ENCODE measurements around the gene SARDH.

The SARDH gene

DNA sequence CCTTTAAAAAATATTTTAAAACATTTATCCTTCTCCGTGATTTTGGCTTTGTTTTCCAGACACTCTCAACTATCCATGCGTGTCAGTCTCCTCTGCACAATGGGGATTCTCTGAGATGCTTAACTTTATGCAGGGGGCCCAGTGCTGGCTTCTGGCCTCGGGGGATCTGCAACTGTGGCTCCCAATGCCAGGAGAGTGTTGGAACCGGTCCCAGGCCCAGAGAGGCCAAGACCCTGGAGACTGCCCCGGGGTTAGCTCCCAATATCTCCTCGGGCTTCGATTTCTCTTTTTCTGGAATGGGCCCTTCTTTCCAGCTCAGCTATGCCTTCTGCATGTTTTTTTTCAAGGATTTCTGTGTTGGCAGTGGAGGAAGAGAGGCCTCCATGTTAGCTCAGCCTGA, 20.1 kb upstream of the SARDH start:
- Histone ChIP-seq H3K27ac (ENCODE audit: extremely low read depth, low read depth, low read length) (no peak overlapping the region), H3K9me3 (ENCODE audit: control insufficient read depth, insufficient read depth, low read depth, low read length) (no peaks in the 10 kb centered on the region), H3K4me3 (ENCODE audit: low read depth, low read length) (no peak overlapping the region), H3K4me1 (ENCODE audit: control insufficient read depth, insufficient read depth, low read length) (no peaks in the 10 kb centered on the region), H3K36me3 (ENCODE audit: control insufficient read depth in 2 of 2, insufficient read depth in 1 of 2, low read length in 2 of 2) (no peaks in the 10 kb centered on the region)
- POLR2A ChIA-PET, result no interaction called here
- TF ChIP-seq ZNF24 (tag by site-specific recombination; IDR thresholded peaks at IDR 0.05) (no peak), HOXA7 (CRISPR knock-in tag; IDR thresholded peaks at IDR 0.05; ENCODE audit: borderline replicate concordance) (no peak), ZFHX2 (tag by site-specific recombination; conservative IDR thresholded peaks at IDR 0.05) (no peak), IKZF3 (tag by site-specific recombination; IDR thresholded peaks at IDR 0.05) (no peak), ZNF571 (tag by site-specific recombination; IDR thresholded peaks at IDR 0.05) (no peak), ZNF548 (tag by site-specific recombination; IDR thresholded peaks at IDR 0.05) (no peak), WT1 (tag by site-specific recombination; IDR thresholded peaks at IDR 0.05) (no peak), ZEB2 (tag by site-specific recombination; IDR thresholded peaks at IDR 0.05) (no peak)
- TF ChIP-seq, protein P1, sequence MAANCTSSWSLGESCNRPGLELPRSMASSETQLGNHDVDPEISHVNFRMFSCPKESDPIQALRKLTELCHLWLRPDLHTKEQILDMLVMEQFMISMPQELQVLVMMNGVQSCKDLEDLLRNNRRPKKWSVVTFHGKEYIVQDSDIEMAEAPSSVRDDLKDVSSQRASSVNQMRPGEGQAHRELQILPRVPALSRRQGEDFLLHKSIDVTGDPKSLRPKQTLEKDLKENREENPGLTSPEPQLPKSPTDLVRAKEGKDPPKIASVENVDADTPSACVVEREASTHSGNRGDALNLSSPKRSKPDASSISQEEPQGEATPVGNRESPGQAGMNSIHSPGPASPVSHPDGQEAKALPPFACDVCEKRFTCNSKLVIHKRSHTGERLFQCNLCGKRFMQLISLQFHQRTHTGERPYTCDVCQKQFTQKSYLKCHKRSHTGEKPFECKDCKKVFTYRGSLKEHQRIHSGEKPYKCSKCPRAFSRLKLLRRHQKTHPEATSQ (tag by site-specific recombination; IDR thresholded peaks at IDR 0.05), result no peak
- TF ChIP-seq, protein P2, sequence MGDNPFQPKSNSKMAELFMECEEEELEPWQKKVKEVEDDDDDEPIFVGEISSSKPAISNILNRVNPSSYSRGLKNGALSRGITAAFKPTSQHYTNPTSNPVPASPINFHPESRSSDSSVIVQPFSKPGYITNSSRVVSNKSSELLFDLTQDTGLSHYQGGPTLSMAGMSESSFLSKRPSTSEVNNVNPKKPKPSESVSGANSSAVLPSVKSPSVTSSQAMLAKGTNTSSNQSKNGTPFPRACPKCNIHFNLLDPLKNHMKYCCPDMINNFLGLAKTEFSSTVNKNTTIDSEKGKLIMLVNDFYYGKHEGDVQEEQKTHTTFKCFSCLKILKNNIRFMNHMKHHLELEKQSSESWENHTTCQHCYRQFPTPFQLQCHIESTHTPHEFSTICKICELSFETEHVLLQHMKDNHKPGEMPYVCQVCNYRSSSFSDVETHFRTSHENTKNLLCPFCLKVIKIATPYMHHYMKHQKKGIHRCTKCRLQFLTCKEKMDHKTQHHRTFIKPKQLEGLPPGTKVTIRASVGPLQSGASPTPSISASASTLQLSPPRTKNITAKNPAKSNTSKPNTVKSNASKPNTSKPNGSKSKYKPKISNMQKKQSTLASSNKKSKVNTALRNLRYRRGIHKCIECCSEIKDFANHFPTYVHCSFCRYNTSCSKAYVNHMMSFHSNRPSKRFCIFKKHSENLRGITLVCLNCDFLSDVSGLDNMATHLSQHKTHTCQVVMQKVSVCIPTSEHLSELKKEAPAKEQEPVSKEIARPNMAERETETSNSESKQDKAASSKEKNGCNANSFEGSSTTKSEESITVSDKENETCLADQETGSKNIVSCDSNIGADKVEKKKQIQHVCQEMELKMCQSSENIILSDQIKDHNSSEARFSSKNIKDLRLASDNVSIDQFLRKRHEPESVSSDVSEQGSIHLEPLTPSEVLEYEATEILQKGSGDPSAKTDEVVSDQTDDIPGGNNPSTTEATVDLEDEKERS (tag by site-specific recombination; IDR thresholded peaks at IDR 0.05), result no peak
- CTCF ChIA-PET, result interaction anchor here (1.1 to 3.6 kb wide), 3 partner anchors 12 to 24 kb away, joined by 3 to 13 read pairs (median 6); no protein-coding TSS in a partner anchor

DNA sequence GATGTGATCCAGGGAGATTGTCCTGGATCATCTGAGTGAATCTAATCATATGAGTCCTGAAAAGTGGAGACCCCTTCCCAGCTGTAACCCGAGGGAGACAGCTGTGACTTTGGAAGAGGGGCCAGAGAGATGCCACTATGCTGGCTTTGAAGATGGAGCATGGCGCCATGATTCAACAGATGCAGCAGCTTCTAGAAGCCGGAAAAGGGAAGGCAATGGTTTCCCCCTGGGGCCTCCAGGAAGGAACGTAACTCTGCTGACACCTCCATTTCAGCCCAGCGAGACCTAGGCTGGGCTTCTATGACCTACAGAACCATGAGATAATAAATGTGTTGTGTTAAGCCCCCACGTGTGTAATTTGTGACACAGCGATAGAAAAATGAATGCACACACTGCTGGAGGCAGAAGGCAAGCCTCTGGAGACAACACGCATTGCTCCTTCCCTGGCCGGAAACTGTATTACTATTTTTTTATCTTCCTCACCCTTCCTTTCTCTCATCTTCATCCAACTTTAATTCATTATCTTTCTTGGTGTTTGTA, 16.6 kb upstream of the SARDH start:
- Histone ChIP-seq H3K9me3 (ENCODE audit: control insufficient read depth, insufficient read depth, low read depth, low read length) (no peaks in the 10 kb centered on the region), H3K36me3 (ENCODE audit: control insufficient read depth in 2 of 2, insufficient read depth in 1 of 2, low read length in 2 of 2) (no peaks in the 10 kb centered on the region), H3K4me3 (ENCODE audit: low read depth, low read length) (no peak overlapping the region), H3K4me1 (ENCODE audit: control insufficient read depth, insufficient read depth, low read length) (no peaks in the 10 kb centered on the region), H3K27ac (ENCODE audit: extremely low read depth, low read depth, low read length) (no peak overlapping the region)
- ChIA-PET POLR2A (no interaction called here), CTCF (interaction anchor here (1.0 to 5.2 kb wide), 2 partner anchors 12 to 27 kb away, joined by 4 to 46 read pairs; no protein-coding TSS in a partner anchor)
- TF ChIP-seq, protein P3, sequence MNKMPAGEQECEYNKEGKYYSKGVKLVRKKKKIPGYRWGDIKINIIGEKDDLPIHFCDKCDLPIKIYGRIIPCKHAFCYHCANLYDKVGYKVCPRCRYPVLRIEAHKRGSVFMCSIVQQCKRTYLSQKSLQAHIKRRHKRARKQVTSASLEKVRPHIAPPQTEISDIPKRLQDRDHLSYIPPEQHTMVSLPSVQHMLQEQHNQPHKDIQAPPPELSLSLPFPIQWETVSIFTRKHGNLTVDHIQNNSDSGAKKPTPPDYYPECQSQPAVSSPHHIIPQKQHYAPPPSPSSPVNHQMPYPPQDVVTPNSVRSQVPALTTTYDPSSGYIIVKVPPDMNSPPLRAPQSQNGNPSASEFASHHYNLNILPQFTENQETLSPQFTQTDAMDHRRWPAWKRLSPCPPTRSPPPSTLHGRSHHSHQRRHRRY (tag by site-specific recombination; IDR thresholded peaks at IDR 0.05), result no peak
- TF ChIP-seq ZNF354C (tag by site-specific recombination; IDR thresholded peaks at IDR 0.05; ENCODE audit: borderline replicate concordance, low read depth) (no peak), KLF8 (tag by site-specific recombination; IDR thresholded peaks at IDR 0.05) (no peak), ZNF610 (tag by site-specific recombination; IDR thresholded peaks at IDR 0.05; ENCODE audit: borderline replicate concordance) (no peak), GFI1B (tag by site-specific recombination; IDR thresholded peaks at IDR 0.05) (no peak), ZNF366 (tag by site-specific recombination; conservative IDR thresholded peaks at IDR 0.05) (no peak), ZNF670 (tag by site-specific recombination; IDR thresholded peaks at IDR 0.05; ENCODE audit: low read depth) (no peak), ZNF426 (tag by site-specific recombination; IDR thresholded peaks at IDR 0.05) (no peak), ZNF518A (tag by site-specific recombination; conservative IDR thresholded peaks at IDR 0.05; ENCODE audit: low read depth) (no peak), ZNF132 (tag by site-specific recombination; IDR thresholded peaks at IDR 0.05; ENCODE audit: borderline replicate concordance) (no peak)
- TF ChIP-seq, protein P4, sequence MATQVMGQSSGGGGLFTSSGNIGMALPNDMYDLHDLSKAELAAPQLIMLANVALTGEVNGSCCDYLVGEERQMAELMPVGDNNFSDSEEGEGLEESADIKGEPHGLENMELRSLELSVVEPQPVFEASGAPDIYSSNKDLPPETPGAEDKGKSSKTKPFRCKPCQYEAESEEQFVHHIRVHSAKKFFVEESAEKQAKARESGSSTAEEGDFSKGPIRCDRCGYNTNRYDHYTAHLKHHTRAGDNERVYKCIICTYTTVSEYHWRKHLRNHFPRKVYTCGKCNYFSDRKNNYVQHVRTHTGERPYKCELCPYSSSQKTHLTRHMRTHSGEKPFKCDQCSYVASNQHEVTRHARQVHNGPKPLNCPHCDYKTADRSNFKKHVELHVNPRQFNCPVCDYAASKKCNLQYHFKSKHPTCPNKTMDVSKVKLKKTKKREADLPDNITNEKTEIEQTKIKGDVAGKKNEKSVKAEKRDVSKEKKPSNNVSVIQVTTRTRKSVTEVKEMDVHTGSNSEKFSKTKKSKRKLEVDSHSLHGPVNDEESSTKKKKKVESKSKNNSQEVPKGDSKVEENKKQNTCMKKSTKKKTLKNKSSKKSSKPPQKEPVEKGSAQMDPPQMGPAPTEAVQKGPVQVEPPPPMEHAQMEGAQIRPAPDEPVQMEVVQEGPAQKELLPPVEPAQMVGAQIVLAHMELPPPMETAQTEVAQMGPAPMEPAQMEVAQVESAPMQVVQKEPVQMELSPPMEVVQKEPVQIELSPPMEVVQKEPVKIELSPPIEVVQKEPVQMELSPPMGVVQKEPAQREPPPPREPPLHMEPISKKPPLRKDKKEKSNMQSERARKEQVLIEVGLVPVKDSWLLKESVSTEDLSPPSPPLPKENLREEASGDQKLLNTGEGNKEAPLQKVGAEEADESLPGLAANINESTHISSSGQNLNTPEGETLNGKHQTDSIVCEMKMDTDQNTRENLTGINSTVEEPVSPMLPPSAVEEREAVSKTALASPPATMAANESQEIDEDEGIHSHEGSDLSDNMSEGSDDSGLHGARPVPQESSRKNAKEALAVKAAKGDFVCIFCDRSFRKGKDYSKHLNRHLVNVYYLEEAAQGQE (tag by site-specific recombination; IDR thresholded peaks at IDR 0.05), result no peak

All from HEK293 (cell line).